Thyroid gland (tissue), 4 donors: ENCODE data around the gene TAX1BP3.

Experiments used
- POLR2A ChIP-seq, 2 donors: fragments of 450-650 bp; IDR thresholded peaks; one replicate each; pipeline ENCODE4 v1.6.1; 2017; ENCODE audit warnings: antibody characterized with exemption in 2 of 2, mild to moderate bottlenecking in 2 of 2, moderate library complexity in 1 of 2
- TF ChIP-seq, protein P1 (sequence below), 6 experiments: fragments of 200-600 bp in 3 of 6; fragments of 450-650 bp in 3 of 6; sonication (generic) in 3 of 6; IDR thresholded peaks; one replicate each; pipeline ENCODE4 v1.5.1; 2016 to 2019; ENCODE audit warnings: antibody characterized with exemption in 6 of 6, mild to moderate bottlenecking in 2 of 6, inconsistent platforms in 1 of 6, moderate library complexity in 1 of 6

DNA sequence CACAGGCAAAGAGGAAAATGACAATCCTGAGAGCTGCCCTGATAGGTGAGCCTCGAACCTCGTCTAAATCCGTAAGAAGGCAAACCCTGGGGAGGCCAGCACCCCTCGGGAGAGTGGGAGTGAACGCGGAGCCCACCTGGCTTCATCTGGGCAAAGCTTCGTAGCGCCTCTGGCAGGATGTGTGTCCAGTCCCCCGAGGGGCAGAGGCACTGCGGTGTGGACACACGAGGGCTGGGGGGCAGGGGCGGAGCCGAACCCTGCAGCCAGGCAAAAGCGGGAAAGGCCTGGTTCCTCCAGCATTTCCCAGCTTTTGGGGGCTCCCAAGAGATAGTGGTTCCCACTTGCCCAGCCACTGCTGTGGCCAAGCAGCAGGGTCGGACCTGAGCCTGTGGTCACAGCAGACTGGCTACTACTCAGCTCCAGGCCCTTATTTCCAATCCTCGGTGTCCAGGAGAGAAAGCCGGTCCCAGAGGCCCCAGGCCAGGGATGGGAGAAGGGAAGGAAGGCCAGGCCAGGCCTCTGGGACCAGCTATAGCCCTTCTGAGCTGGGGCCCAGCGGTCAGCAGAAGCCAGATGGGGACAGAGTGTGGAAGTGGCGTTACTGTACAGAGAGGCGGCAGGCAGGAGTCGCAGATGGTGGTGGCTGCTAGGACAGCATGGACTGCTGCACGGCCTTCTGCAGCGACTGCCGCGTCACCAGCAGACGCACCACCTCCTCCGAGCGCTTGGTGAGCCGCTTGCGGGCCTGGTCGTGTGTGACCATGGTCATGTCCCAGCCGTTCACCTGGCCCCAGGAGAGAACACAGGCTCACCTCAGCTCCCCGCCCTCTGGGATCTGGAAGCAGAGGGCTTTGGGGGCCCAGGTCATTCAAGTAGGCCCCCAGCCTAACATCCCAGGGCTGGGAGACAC is 5.0 kb downstream of the TAX1BP3 start:
- TF ChIP-seq, protein P1, sequence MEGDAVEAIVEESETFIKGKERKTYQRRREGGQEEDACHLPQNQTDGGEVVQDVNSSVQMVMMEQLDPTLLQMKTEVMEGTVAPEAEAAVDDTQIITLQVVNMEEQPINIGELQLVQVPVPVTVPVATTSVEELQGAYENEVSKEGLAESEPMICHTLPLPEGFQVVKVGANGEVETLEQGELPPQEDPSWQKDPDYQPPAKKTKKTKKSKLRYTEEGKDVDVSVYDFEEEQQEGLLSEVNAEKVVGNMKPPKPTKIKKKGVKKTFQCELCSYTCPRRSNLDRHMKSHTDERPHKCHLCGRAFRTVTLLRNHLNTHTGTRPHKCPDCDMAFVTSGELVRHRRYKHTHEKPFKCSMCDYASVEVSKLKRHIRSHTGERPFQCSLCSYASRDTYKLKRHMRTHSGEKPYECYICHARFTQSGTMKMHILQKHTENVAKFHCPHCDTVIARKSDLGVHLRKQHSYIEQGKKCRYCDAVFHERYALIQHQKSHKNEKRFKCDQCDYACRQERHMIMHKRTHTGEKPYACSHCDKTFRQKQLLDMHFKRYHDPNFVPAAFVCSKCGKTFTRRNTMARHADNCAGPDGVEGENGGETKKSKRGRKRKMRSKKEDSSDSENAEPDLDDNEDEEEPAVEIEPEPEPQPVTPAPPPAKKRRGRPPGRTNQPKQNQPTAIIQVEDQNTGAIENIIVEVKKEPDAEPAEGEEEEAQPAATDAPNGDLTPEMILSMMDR (IDR thresholded peaks at IDR 0.05) = no peak
- no peak for TF ChIP-seq POLR2A (IDR thresholded peaks at IDR 0.05)
